HG02981 (cell line): ENCODE measurements around the gene ALDOA.
A peak's percentile ranks its signal among the peaks of the same experiment; 100 is the strongest.
"Not testable (repeated sequence)": the region's sequence is repeated elsewhere in the genome, so short reads cannot be mapped to it uniquely, and the experiment has no call there.

Source experiments
- ATAC-seq: cut with Tn5 transposase; IDR thresholded peaks from one replicate; pipeline ENCODE4 v1.9.1; 2021; ENCODE audit warnings: mild to moderate bottlenecking, moderate library complexity; ENCODE audit not compliant: unreplicated experiment

ALDOA gene

GRCh38 chr16:30040690-30041089 lies 24.9 kb upstream of the ALDOA start:
- ATAC-seq, result not testable (repeated sequence)

- ATAC-seq, result no peak
Measured at GRCh38 chr16:30041841-30042240, 23.7 kb upstream of the ALDOA start.

GRCh38 chr16:30046178-30046577 lies 19.4 kb upstream of the ALDOA start:
- ATAC-seq, result no peak

GRCh38 chr16:30046588-30046987 lies 19.0 kb upstream of the ALDOA start:
- no peak for ATAC-seq

- ATAC-seq, result no peak
Measured at GRCh38 chr16:30049871-30050270, 15.7 kb upstream of the ALDOA start.

GRCh38 chr16:30051518-30051917 lies 14.0 kb upstream of the ALDOA start:
- ATAC-seq, result no peak

- peak; percentile 50 for ATAC-seq
Measured at GRCh38 chr16:30052671-30053372, 12.7 kb upstream of the ALDOA start.

- ATAC-seq, result no peak
Measured at GRCh38 chr16:30053376-30054015, 12.1 kb upstream of the ALDOA start.

- ATAC-seq, result no peak
Measured at GRCh38 chr16:30054451-30054850, 11.1 kb upstream of the ALDOA start.

GRCh38 chr16:30054959-30055553 lies 10.5 kb upstream of the ALDOA start:
- ATAC-seq, result no peak

GRCh38 chr16:30060346-30060745 lies 5.2 kb upstream of the ALDOA start:
- no peak for ATAC-seq

GRCh38 chr16:30060836-30061554 lies 4.6 kb upstream of the ALDOA start:
- no peak for ATAC-seq

GRCh38 chr16:30063278-30063892 lies 2.2 kb upstream of the ALDOA start:
- no peak for ATAC-seq

GRCh38 chr16:30063893-30064728 lies 1.4 kb upstream of the ALDOA start:
- no peak for ATAC-seq

- no peak for ATAC-seq
Measured at GRCh38 chr16:30064729-30065101, 845 bp upstream of the ALDOA start.

GRCh38 chr16:30065943-30066760 lies 592 bp downstream of the ALDOA start:
- no peak for ATAC-seq

GRCh38 chr16:30066761-30067583 lies 1.4 kb downstream of the ALDOA start:
- ATAC-seq, result no peak

- ATAC-seq, result no peak
Measured at GRCh38 chr16:30067584-30067916, 2.0 kb downstream of the ALDOA start.

- no peak for ATAC-seq
Measured at GRCh38 chr16:30068333-30068732, 2.8 kb downstream of the ALDOA start.
